Sigmoid colon (tissue), 7 donors: ENCODE results near the gene FLT1. TPM values are rescaled to one million over a fixed set of nuclear protein-coding genes. Genes with fewer than 3 reads are reported as not detected.

Source experiments
- DNase-seq: peaks from one replicate; pipeline ENCODE4 v3.0.0-alpha.2; 2019
- H3K27ac ChIP-seq, 4 donors: fragments of 200-600 bp; sonication (generic); one replicate each; pipeline ENCODE4 v1.5.1; 2016 to 2019; ENCODE audit warnings: mild to moderate bottlenecking in 1 of 4
- H3K27me3 ChIP-seq, 3 donors: fragments of 200-600 bp; sonication (generic); one replicate each; pipeline ENCODE4 v1.5.1; 2019; ENCODE audit warnings: mild to moderate bottlenecking in 1 of 3
- H3K36me3 ChIP-seq, 4 donors: fragments of 200-600 bp; sonication (generic); one replicate each; pipeline ENCODE4 v1.5.1; 2016 to 2019
- H3K4me1 ChIP-seq, 4 donors: fragments of 200-600 bp; sonication (generic); one replicate each; pipeline ENCODE4 v1.5.1; 2017 to 2019
- H3K4me3 ChIP-seq, 4 donors: fragments of 200-600 bp; sonication (generic); one replicate each; pipeline ENCODE4 v1.5.1; 2017 to 2019; ENCODE audit warnings: mild to moderate bottlenecking in 2 of 4, moderate library complexity in 1 of 4
- H3K9me3 ChIP-seq, 4 donors: fragments of 200-600 bp in 3 of 4; sonication (generic) in 3 of 4; one replicate each; pipeline versions ENCODE4 v1.5.1 to v1.6.1; 2013 to 2019
- EP300 ChIP-seq, 4 donors: sonication (generic); formaldehyde crosslinking; IDR thresholded peaks; one replicate each; pipeline ENCODE4 v1.6.1; 2017; ENCODE audit warnings: antibody characterized with exemption in 4 of 4
- POLR2A ChIP-seq, 2 donors: fragments of 450-650 bp; IDR thresholded peaks; one replicate each; pipeline ENCODE4 v1.6.1; 2016; ENCODE audit warnings: antibody characterized with exemption in 2 of 2, mild to moderate bottlenecking in 2 of 2, moderate library complexity in 2 of 2
- POLR2AphosphoS5 ChIP-seq, 4 donors: sonication (generic); formaldehyde crosslinking; IDR thresholded peaks; one replicate each; pipeline ENCODE4 v1.6.1; 2017; ENCODE audit warnings: antibody characterized with exemption in 4 of 4
- WGBS, 2 donors: extraction: QIAGEN DNeasy Blood & Tissue Kit; methylation state at CpG; one replicate each; pipeline ENCODE4 v1.1.7; 2013; 5-methylcytosine and 5-hydroxymethylcytosine counted together
- intact Hi-C: fragments of 100-400 bp; cut with DNase I; formaldehyde crosslinking; loops from one replicate; pipeline ENCODE4 v1.15.1; 2023
- polyA plus RNA-seq, 3 donors: library from polyadenylated mRNA; stranded (reverse); fragments of 200-250 nt; gene quantifications; one replicate each; pipeline ENCODE4 v1.2.3, GENCODE V29; 2013
- total RNA-seq, 4 donors: library from RNA; depleted of rRNA; stranded (reverse); fragments of >200 nt; gene quantifications; one replicate each; pipeline ENCODE4 v1.1.0, GENCODE V29; 2016
- TF ChIP-seq, protein P1 (sequence below), 4 experiments: fragments of 450-650 bp in 3 of 4; fragments of 200-600 bp in 1 of 4; IDR thresholded peaks; one replicate each; pipeline ENCODE4 v1.5.1; 2016 to 2019; ENCODE audit warnings: antibody characterized with exemption in 4 of 4, mild to moderate bottlenecking in 3 of 4, moderate library complexity in 2 of 4
- donor health status: healthy with polysubstance abuse.
- donor health status: Bipolar disorder and iron deficiency.
- donor health status: healthy.

Gene FLT1
- total and polyA plus RNA-seq, 7 donors, result under 0.01 to 18.3 (median 5.7) TPM

DNA sequence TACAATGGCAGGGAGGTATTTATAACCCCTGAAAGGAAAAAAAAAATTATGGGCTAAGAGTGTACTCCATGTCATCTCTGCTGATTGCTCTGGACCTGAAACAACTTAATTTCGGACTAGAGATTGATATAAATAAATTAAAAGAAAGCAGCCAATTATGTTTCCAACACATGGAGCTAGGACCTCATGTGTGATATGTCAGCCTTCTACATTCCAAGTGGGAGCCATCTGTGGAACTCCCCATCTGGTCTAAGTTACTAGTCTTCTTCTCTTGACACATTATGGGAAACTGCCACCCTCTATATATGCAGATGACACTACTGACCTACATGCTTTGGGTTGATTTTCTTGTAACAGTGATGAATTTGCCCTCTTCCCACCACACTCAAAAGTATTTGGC is 86.1 kb downstream of the FLT1 start:
- intact Hi-C loops, result no loop called here
- no peaks in the 10 kb centered on the region for H3K9me3 ChIP-seq
- TF ChIP-seq, protein P1, sequence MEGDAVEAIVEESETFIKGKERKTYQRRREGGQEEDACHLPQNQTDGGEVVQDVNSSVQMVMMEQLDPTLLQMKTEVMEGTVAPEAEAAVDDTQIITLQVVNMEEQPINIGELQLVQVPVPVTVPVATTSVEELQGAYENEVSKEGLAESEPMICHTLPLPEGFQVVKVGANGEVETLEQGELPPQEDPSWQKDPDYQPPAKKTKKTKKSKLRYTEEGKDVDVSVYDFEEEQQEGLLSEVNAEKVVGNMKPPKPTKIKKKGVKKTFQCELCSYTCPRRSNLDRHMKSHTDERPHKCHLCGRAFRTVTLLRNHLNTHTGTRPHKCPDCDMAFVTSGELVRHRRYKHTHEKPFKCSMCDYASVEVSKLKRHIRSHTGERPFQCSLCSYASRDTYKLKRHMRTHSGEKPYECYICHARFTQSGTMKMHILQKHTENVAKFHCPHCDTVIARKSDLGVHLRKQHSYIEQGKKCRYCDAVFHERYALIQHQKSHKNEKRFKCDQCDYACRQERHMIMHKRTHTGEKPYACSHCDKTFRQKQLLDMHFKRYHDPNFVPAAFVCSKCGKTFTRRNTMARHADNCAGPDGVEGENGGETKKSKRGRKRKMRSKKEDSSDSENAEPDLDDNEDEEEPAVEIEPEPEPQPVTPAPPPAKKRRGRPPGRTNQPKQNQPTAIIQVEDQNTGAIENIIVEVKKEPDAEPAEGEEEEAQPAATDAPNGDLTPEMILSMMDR (IDR thresholded peaks at IDR 0.05), result no peak
- TF ChIP-seq EP300 (IDR thresholded peaks at IDR 0.05) (no peak), POLR2AphosphoS5 (IDR thresholded peaks at IDR 0.05) (no peak), POLR2A (IDR thresholded peaks at IDR 0.05) (no peak)
- H3K27me3 ChIP-seq, result no peaks in the 10 kb centered on the region
- H3K27ac ChIP-seq, result no peak overlapping the region
- WGBS, 2 donors, result 42 to 56% methylated on average over 1 of the region's 1 CpG
- peaks cover 0 to 3% (median 0%) of the 10 kb centered on the region in 4 donors for H3K4me1 ChIP-seq
- H3K36me3 ChIP-seq, result no peaks in the 10 kb centered on the region
- no peak for DNase-seq
- no peak overlapping the region for H3K4me3 ChIP-seq

DNA sequence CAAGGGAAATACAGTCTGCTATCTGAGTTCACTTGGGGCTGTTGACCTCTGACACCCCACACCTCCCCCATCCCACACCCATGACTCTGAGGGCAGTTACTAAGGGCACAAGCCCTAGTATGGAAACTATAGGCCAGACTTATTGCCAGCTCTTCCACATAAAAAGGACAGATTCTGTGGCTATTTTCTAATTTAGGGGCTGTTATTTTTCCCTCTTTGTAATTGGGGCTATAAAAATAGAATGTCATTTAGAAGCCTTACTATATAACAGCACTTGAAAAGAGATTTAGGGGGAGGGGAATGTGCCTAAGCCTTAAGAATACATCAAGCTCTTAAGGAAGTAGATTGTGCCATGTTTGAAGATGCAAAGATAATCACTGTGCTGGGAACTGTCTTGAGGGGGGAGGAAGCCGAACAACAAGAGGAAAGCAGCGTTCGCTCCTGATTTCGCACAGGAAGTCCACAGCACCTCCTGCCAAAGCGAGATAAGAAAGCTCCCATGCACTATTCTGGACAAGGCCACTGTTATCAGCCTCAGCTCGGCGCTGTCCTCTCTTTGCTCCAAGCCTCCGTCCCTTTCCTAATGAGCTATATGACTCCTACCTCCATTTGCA is 86.6 kb downstream of the FLT1 start:
- Histone ChIP-seq H3K4me1 (peaks cover 0 to 3% (median 0%) of the 10 kb centered on the region in 4 donors), H3K27me3 (no peaks in the 10 kb centered on the region), H3K36me3 (no peaks in the 10 kb centered on the region), H3K4me3 (no peak overlapping the region), H3K27ac (peak overlapping the region in 1 of 4 donors; percentile 17), H3K9me3 (no peaks in the 10 kb centered on the region)
- no peak for DNase-seq
- peak in 1 of 4 donors; percentile 63 for TF ChIP-seq EP300 (IDR thresholded peaks at IDR 0.05)
- peak in 3 of 4 donors; percentile 46 to 61 (median 49) for TF ChIP-seq POLR2AphosphoS5 (IDR thresholded peaks at IDR 0.05)
- TF ChIP-seq, protein P1 (IDR thresholded peaks at IDR 0.05), result no peak
- intact Hi-C loops, result no loop called here
- WGBS, 2 donors, result 23 to 31% methylated on average over 8 of the region's 8 CpGs

DNA sequence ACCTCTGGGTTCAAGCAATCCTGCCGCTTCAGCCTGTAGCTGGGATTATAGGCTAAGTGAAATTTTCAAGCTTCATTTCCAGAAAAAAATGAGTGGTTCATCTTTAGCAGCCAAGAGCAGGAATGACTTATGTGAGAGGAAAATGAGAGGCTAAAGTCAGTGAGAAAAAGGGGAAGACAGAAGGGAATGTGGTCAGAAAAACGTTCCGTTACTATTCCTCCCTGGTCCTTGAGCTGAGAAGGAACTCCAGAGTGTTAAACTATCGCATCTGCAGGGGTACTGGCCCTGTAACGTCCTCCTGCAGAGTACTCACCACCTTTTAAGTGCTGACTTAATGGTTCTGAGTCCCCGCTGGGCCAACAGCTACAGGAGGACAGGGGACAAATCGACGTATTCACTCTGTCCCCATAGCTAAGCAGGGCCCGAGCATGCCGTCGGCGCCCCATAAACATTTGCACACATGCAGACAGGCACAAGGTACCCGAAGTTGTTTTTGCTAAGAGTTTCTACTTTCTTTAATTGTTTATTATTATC is 88.1 kb downstream of the FLT1 start:
- Histone ChIP-seq H3K4me1 (no peaks in the 10 kb centered on the region), H3K4me3 (no peak overlapping the region), H3K9me3 (no peaks in the 10 kb centered on the region), H3K36me3 (no peaks in the 10 kb centered on the region), H3K27ac (no peak overlapping the region), H3K27me3 (no peaks in the 10 kb centered on the region)
- intact Hi-C loops, result no loop called here
- TF ChIP-seq EP300 (IDR thresholded peaks at IDR 0.05) (no peak), POLR2AphosphoS5 (IDR thresholded peaks at IDR 0.05) (no peak), POLR2A (IDR thresholded peaks at IDR 0.05) (no peak)
- TF ChIP-seq, protein P1 (IDR thresholded peaks at IDR 0.05), result no peak
- 86 to 87% methylated on average over 13 of the region's 13 CpGs for WGBS, 2 donors
- no peak for DNase-seq

- intact Hi-C loops, result no loop called here
- no peaks in the 10 kb centered on the region for H3K9me3 ChIP-seq
- no peak for DNase-seq
- peaks cover 0 to 8% (median 4%) of the 10 kb centered on the region in 4 donors for H3K4me1 ChIP-seq
- H3K36me3 ChIP-seq, result no peaks in the 10 kb centered on the region
- TF ChIP-seq EP300 (IDR thresholded peaks at IDR 0.05) (no peak), POLR2AphosphoS5 (IDR thresholded peaks at IDR 0.05) (no peak), POLR2A (IDR thresholded peaks at IDR 0.05) (no peak)
- TF ChIP-seq, protein P1 (IDR thresholded peaks at IDR 0.05), result no peak
- H3K27me3 ChIP-seq, result no peaks in the 10 kb centered on the region
- 38 to 72% methylated on average over 5 of the region's 5 CpGs for WGBS, 2 donors
- H3K4me3 ChIP-seq, result no peak overlapping the region
- no peak overlapping the region for H3K27ac ChIP-seq
These were observed 92.9 kb downstream of the FLT1 start for GRCh38 chr13:28402057-28402381.
